ENCODE measurements around the gene GAMT. TPM values are rescaled to one million over a fixed set of nuclear protein-coding genes. Genes with fewer than 3 reads are reported as not detected.

The GAMT gene
- total RNA-seq, 4 donors from 2014 or later = 33.8 to 72.0 (median 46.0) TPM

DNA sequence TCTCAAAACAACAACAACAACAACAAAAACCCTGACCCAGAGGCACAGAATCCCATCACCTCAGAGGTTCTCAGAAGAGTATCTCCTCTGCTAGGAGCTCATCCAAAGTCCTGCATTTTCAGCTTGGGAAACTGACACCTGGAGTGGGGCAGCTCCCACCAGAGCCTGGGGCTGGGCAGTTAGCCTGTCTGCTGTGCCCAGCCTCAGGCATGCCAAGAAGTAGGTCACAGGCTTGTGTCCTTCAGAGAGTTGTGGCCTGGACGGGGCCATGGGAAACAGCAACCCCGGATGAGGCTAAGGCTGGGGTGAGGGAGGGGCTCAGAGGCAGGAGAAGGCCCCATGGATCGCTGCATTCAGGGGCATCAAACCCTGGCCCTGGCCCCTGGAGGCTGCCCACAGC lies 15.5 kb downstream of the GAMT start:
- 89 to 100% methylated on average over 3 of the region's 3 CpGs for WGBS, 2 donors
- intact Hi-C loops (cut with DNase I; ENCODE audit: low total_unique reads) = no loop called here
- DNase-seq (ENCODE audit: low spot score in 2 of 2) = no peak
- TF ChIP-seq POLR2A (IDR thresholded peaks at IDR 0.05) (no peak), CTCF (IDR thresholded peaks at IDR 0.05) (no peak)
- H3K4me3 ChIP-seq (ENCODE audit: low read depth, poor library complexity, severe bottlenecking) = no peak overlapping the region

- peak overlapping the region; percentile 90 for H3K4me3 ChIP-seq (ENCODE audit: low read depth, poor library complexity, severe bottlenecking)
- TF ChIP-seq CTCF (IDR thresholded peaks at IDR 0.05) (no peak), POLR2A (IDR thresholded peaks at IDR 0.05) (no peak)
- intact Hi-C loops (cut with DNase I; ENCODE audit: low total_unique reads) = no loop called here
- no peak for DNase-seq (ENCODE audit: low spot score in 2 of 2)
- WGBS, 2 donors = 29 to 30% methylated on average over 17 of the region's 17 CpGs
These were observed 16.7 kb downstream of the GAMT start for GRCh38 chr19:1384478-1385110.

DNA sequence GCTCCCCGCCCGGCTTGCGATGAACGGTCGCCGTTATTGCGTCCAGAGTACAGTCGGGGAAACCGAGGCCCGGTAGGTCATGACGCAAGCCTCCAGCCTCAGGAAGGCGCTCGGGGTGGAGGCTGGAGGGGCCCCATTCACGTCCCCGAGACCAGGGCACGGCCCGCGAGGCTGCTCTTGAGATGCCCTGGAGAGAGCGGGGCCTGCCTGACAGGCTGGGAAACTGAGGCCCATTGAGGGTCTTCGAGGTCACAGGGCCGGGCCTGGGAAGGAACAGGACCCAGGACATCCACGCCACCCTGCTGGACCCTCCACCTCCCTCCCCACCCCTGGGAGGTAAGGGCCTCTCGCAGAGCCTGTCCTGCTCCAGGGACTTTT lies 17.3 kb downstream of the GAMT start:
- H3K4me3 ChIP-seq (ENCODE audit: low read depth, poor library complexity, severe bottlenecking) = peak overlapping the region; percentile 90
- DNase-seq (ENCODE audit: low spot score in 2 of 2) = no peak
- TF ChIP-seq CTCF (IDR thresholded peaks at IDR 0.05) (no peak), POLR2A (IDR thresholded peaks at IDR 0.05) (no peak)
- intact Hi-C loops (cut with DNase I; ENCODE audit: low total_unique reads) = no loop called here
- WGBS, 2 donors = 0 to 2% methylated on average over 9 to 20 of the region's 23 CpGs

DNA sequence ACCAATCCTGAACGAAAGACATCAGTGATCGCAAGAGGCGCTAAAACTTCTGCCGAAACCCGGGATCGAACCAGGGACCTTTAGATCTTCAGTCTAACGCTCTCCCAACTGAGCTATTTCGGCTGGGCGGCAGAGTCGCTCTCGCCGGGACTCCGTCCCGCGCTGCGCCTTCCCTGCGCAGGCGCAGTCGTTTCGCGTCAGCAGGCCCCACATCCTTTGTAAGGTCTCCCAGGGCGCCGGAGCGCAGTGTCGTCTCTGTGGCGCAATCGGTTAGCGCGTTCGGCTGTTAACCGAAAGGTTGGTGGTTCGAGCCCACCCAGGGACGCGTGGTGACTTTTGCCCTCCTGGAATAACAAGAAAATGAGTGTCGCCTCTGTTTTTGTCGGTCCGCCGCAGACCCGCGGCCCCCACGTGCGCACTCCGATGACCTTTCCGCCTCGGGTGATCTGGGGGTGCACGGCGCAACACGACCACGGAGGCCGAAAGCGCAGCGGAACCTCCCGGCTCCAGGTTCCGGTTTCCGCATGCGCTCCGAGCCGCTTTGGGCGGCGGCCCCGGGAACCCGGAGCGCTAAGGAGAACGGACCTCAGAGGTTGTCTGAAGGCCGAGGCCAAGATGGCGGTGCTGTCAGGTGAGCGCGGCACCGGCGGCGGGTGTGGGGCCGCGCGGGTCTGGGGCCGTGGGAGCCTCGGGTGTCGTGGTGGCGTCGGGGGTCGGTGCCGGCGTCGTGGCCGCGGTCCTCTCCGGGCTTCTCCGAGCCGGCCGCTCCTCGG lies 17.8 kb downstream of the GAMT start, which contains the start of gene NDUFS7:
TSS of gene NDUFS7 (plus strand) at position 596 of the 773 bp plus-strand sequence. CDS start at position 616, 20 bp downstream.
- 0% methylated on average over 26 to 74 of the region's 90 CpGs for WGBS, 2 donors
- H3K4me3 ChIP-seq (ENCODE audit: low read depth, poor library complexity, severe bottlenecking) = peak within 1 kb of the TSS; percentile 90
- intact Hi-C loops (cut with DNase I; ENCODE audit: low total_unique reads) = no loop called here

DNA sequence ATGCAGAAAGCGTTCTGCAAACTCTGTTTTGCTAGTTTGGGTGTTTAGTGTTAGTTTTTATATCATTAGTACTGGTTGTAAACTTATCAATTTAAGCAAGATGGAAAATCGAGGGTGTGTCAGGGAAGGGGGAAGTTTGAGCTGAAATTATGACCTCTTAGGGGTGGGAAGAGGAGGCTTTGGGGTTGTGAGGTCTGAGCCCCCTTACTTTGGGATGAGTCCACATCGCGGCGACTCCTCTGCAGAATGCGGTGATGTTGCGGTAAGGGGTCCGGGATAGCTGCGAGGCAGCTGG lies 18.4 kb downstream of the GAMT start:
- DNase-seq (ENCODE audit: low spot score in 2 of 2) = no peak
- no peak overlapping the region for H3K4me3 ChIP-seq (ENCODE audit: low read depth, poor library complexity, severe bottlenecking)
- TF ChIP-seq CTCF (IDR thresholded peaks at IDR 0.05) (no peak), POLR2A (IDR thresholded peaks at IDR 0.05) (no peak)
- intact Hi-C loops (cut with DNase I; ENCODE audit: low total_unique reads) = no loop called here
- whole genome bisulfite sequencing, 2 donors = 14 to 21% methylated on average over 9 of the region's 9 CpGs

More for the DNA sequence above, 17.8 kb downstream of the GAMT start, which contains the start of gene NDUFS7:
- TF ChIP-seq CTCF (IDR thresholded peaks at IDR 0.05) (peak in 1 of 3 donors; percentile 23), POLR2A (IDR thresholded peaks at IDR 0.05) (no peak)
- DNase-seq (ENCODE audit: low spot score in 2 of 2) = peak; percentile 89 to 98
